IMR-90 (cell line): Measurements from ENCODE around the gene CYGB. TPM values are rescaled to one million over a fixed set of nuclear protein-coding genes. Genes with fewer than 3 reads are reported as not detected.

Experiments
- CEBPB ChIP-seq: IDR thresholded peaks from 2 replicates; pipeline ENCODE4 v1.6.1; 2012; ENCODE audit warnings: low read depth, low read length, improper control_type of control experiment
- CTCF ChIP-seq: conservative IDR thresholded peaks from 2 replicates; pipeline ENCODE4 v1.5.1; 2012; ENCODE audit warnings: mild to moderate bottlenecking, low read depth, low read length, improper control_type of control experiment
- polyA plus RNA-seq, 3 experiments: library from polyadenylated mRNA; depleted of rRNA; stranded (reverse); fragments of >200 nt; gene quantifications; 2 replicates each; pipeline ENCODE4 v1.2.3, GENCODE V29; 2012; ENCODE audit warnings: low replicate concordance in 1 of 3
- total RNA-seq: library from RNA; depleted of rRNA; stranded (reverse); fragments of >200 nt; gene quantifications from 2 replicates; pipeline ENCODE4 v1.2.3, GENCODE V29; 2012

Gene CYGB
- total and polyA plus RNA-seq, 2 of the 4 experiments (the other 2 are of a cell fraction) = 1.3 to 2.9 TPM

GRCh38 chr17:76529224-76530094 lies 8.1 kb downstream of the CYGB start (continued):
- TF ChIP-seq CTCF (no peak), CEBPB (no peak)
